Measurements from ENCODE around the gene ATG3.

GRCh38 chr3:112582244-112582874 is 20.6 kb upstream of the ATG3 start:
- TF ChIP-seq POLR2A (IDR thresholded peaks at IDR 0.05) (no peak), CTCF (IDR thresholded peaks at IDR 0.05 in 4 of 5, conservative IDR thresholded peaks at IDR 0.05 in 1 of 5) (peak in 1 of 5 experiments; percentile 31)

Measured in gastrocnemius medialis (tissue), 4 donors.